GM12873 (cell line): ENCODE data around the gene MYBPH.

Experiments
- TF ChIP-seq, protein P1 (sequence below): IDR thresholded peaks from 2 replicates; pipeline ENCODE4 v1.5.1; 2012; ENCODE audit warnings: low read depth, mild to moderate bottlenecking, moderate library complexity, low read length, control low read depth; ENCODE audit not compliant: insufficient read depth; ENCODE audit errors: missing control alignments

The MYBPH gene

DNA sequence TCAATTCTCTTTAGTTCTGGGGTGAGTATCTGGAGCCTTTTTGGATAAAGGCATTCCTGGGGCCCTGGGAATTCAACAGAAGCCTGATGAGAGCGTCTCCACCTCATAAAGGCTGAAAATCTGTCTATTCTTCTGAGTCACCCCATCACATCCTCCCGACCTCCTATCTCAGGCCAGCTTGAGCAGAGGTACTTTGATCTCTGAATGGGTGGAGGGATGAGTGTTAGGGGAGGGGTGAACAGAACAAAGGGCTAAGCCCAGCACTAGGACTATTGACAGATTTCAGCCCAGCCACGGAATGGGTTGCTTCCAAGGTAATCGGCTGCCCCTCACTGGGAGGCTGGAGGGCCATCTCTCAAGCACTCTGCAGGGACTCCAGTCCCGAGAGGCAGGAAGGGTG is 2.5 kb upstream of the MYBPH start:
- TF ChIP-seq, protein P1, sequence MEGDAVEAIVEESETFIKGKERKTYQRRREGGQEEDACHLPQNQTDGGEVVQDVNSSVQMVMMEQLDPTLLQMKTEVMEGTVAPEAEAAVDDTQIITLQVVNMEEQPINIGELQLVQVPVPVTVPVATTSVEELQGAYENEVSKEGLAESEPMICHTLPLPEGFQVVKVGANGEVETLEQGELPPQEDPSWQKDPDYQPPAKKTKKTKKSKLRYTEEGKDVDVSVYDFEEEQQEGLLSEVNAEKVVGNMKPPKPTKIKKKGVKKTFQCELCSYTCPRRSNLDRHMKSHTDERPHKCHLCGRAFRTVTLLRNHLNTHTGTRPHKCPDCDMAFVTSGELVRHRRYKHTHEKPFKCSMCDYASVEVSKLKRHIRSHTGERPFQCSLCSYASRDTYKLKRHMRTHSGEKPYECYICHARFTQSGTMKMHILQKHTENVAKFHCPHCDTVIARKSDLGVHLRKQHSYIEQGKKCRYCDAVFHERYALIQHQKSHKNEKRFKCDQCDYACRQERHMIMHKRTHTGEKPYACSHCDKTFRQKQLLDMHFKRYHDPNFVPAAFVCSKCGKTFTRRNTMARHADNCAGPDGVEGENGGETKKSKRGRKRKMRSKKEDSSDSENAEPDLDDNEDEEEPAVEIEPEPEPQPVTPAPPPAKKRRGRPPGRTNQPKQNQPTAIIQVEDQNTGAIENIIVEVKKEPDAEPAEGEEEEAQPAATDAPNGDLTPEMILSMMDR, result no peak

DNA sequence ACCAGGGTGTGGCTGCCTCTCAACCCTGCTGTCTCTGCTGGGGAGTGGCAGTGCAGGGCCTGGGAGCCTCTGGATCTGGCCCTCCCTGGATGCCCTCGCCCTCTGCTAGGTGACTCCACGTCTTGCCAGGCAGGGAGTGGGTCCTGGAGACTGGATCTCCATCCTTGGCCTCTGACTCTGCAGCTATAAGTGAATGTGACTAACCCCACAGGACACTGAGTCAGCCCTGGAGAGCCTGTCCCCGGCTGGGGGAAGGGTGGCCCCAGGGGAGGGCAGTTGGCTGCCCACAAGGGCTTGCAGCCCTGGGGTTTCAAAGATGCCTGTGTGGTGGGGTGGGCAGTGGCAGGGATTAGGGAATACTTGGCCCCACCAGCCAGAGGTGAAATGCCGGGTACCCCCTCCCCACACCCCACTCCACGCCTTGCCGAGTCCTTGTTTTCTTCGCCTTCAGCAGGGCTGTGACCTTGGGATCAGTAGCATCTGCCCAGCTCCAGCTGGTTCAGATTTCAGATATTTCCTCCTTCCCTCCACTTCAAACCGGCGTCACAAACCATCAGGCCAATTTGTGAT is 1.9 kb upstream of the MYBPH start:
- TF ChIP-seq, protein P1, result no peak

DNA sequence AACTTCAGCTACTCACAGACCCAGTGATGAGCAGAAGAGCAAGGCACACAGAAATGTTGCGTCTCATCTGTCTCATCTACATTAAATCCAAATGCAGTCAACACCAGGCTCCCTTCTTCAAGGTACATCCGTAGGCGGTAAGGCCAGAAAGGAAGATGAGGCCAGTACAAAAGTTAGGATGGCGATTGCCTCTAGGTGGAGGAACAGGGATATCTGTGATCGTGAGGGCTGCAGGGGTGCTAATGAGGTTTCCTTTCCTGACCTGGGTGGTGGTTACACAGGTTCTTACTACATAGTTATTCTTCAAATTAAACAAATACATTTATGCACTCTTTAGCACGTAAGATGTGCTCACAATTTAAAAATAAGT is 1.4 kb upstream of the MYBPH start:
- TF ChIP-seq, protein P1, result no peak

DNA sequence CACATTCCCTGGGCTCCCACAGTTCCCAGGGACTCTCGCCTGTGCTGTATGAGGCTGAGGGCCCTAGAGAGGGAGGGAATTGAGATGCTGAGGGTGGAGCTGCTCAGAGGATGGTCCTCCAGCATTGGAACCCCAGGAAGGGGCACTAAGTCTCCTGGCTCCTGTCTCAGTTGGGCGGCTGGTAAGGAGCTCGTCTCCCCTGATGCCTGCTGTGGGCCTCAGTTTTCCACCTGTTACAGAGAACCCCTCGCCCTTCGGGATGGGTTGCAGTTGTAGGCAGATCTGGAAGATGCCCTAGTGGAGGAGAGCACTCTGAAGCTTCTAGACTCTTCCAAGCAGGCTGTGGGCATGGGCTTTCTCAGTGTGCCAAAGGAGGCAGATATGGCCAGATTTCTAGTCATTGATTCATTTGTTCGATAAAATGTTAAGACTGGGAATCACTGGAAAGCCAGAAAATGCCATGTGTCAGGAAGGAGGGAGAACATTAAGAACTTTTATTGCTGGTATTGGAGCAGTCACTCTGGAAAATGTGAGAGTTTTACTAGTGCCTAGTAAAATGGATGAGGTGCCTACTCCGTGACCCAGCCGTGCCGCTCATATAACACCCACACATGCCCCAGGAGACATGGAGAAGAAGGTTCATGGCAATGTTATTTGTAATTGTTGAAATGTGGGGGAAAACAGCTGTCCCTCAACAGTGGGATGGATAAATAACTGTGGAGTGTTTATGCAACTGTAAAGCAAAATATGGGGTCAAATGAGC is 828 bp upstream of the MYBPH start:
- TF ChIP-seq, protein P1, result no peak

DNA sequence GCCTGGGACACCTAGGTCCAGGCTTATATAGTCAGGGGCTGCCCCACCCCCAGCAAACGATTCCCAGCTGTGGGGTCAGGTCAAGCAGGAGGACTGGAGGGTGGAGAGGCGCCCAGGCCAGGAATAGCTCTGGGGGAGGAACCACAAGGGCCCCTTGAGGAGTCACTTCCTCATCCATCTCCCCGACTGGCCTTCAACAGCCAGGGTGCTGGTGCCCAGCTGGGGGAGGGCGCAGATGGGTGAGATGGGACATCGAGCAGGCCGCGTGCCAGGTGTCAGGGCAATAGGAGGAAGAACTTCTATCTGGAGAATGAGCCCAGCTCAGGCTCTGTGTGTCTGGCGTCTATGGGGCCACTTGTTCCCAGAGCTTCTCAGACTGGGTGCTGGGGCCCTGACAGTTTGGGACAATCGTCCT is 208 bp upstream of the MYBPH start:
- TF ChIP-seq, protein P1, result no peak

DNA sequence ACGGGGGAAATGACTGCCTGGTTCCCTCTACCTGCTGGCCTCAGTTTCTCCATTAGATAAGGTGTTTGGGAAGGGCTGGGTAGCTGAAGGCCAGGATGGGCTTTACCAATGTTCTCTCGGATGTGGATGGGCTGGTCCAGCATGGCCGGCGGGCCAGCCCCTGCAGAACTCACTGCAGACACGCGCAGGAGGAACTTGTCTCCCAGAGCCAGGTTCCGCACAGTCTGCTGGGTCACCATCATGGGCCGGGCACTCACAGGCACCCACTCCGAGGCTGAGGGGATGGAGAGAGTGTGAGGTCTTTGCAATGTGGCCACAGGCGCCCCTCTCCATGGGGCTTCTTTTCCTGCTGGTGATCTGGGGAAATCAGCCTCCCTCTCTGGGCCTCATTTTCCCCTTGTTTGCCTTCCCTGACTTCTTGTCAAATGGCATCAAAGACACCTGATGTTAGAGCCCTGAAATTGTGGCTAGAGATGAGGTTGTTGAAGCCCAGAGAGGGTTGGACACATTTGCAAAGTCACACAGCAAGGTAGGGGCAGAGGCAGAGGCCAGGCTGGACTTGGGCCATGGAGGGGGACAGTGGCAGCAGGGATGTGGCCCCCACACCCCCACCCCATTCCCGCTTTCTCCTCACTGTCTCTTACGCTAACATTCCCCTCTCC is 1.2 kb downstream of the MYBPH start:
- TF ChIP-seq, protein P1, result no peak

DNA sequence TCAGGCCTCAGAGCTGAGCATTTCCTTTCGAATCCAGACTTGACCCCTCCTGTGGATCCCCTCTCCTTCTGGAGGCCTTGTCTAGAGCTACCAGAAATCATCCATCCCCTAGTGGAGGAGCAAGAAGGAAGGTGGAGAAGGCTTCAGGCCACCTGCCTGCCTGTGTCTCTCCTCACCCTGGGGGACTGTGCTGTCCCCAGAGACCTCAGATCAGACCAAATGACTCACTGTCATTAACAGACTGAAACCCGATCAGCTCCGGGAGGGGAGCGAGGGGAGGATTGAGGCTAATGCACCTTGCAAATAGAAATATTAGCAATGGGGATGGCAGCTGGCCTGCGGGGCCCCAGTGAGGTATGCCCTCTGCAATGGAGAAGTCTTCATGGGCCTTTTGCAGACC is 2.1 kb downstream of the MYBPH start:
- TF ChIP-seq, protein P1, result no peak
